HEK293 (cell line): ENCODE measurements around the gene ZNF576.

Source experiments
- CTCF ChIA-PET: fragments of 350-600 bp; formaldehyde crosslinking; extraction: SDS; loops from one replicate; lab custom pipeline; 2021; ENCODE audit warnings: antibody characterized with exemption; lab: Yijun Ruan, JAX
- POLR2A ChIA-PET: fragments of 300-600 bp; formaldehyde crosslinking; extraction: SDS; loops from one replicate; lab custom pipeline; 2020; ENCODE audit warnings: antibody characterized with exemption, inconsistent platforms; lab: Yijun Ruan, JAX
- H3K27ac ChIP-seq: fragments of 200-500 bp; sonication (Bioruptor generic); 2 replicates; pipeline ENCODE4 v1.5.1; 2014; ENCODE audit warnings: low read depth, low read length, control low read depth, inconsistent platforms; ENCODE audit errors: extremely low read depth
- H3K36me3 ChIP-seq, 2 experiments: fragments of 200-500 bp in 1 of 2; sonication (Bioruptor generic) in 1 of 2; 1 replicate in 1 of 2; 2 replicates in 1 of 2; pipeline ENCODE4 v1.5.1; 2014 to 2017; ENCODE audit warnings: inconsistent platforms in 2 of 2, low read length in 2 of 2; ENCODE audit not compliant: control insufficient read depth in 2 of 2, insufficient read depth in 1 of 2
- H3K4me1 ChIP-seq: fragments of 200-500 bp; sonication (Bioruptor generic); 2 replicates; pipeline ENCODE4 v1.5.1; 2014; ENCODE audit warnings: mild to moderate bottlenecking, low read length, inconsistent platforms; ENCODE audit not compliant: control insufficient read depth, insufficient read depth
- H3K4me3 ChIP-seq: 2 replicates; pipeline ENCODE4 v1.5.1; 2011; ENCODE audit warnings: low read depth, mild to moderate bottlenecking, control low read depth, low read length, moderate library complexity
- H3K9me3 ChIP-seq: fragments of 200-500 bp; sonication (Bioruptor generic); 2 replicates; pipeline ENCODE4 v1.5.1; 2014; ENCODE audit warnings: low read depth, low read length, inconsistent platforms; ENCODE audit not compliant: control insufficient read depth, insufficient read depth
- HOXC10 ChIP-seq: sonication (generic); formaldehyde crosslinking; IDR thresholded peaks from 2 replicates; pipeline ENCODE4 v1.8.1; 2023; ENCODE audit warnings: mild to moderate bottlenecking, missing genetic modification reagents
- MYNN ChIP-seq: fragments of 450-650 bp; formaldehyde crosslinking; IDR thresholded peaks from 2 replicates; pipeline ENCODE4 v1.5.1; 2016; ENCODE audit warnings: missing biosample characterization, missing genetic modification characterization, borderline replicate concordance
- MZF1 ChIP-seq: fragments of 450-650 bp; formaldehyde crosslinking; IDR thresholded peaks from 2 replicates; pipeline ENCODE4 v1.5.1; 2017; ENCODE audit warnings: missing biosample characterization, missing genetic modification characterization, borderline replicate concordance
- REPIN1 ChIP-seq: fragments of 450-650 bp; formaldehyde crosslinking; IDR thresholded peaks from 2 replicates; pipeline ENCODE4 v1.5.1; 2017; ENCODE audit warnings: missing biosample characterization, missing genetic modification characterization, low read depth
- ZBTB17 ChIP-seq: fragments of 450-650 bp; formaldehyde crosslinking; IDR thresholded peaks from 2 replicates; pipeline ENCODE4 v1.5.1; 2016; ENCODE audit warnings: missing biosample characterization, missing genetic modification characterization
- ZNF211 ChIP-seq: fragments of 450-650 bp; formaldehyde crosslinking; IDR thresholded peaks from 2 replicates; pipeline ENCODE4 v1.5.1; 2016; ENCODE audit warnings: low read depth, missing biosample characterization, missing genetic modification characterization
- ZNF302 ChIP-seq: fragments of 450-650 bp; formaldehyde crosslinking; IDR thresholded peaks from 2 replicates; pipeline ENCODE4 v1.5.1; 2016; ENCODE audit warnings: missing biosample characterization, missing genetic modification characterization, low read depth
- ZNF335 ChIP-seq: fragments of 450-650 bp; formaldehyde crosslinking; conservative IDR thresholded peaks from 2 replicates; pipeline ENCODE4 v1.5.1; 2016; ENCODE audit warnings: missing biosample characterization, missing genetic modification characterization
- ZNF350 ChIP-seq: fragments of 450-650 bp; formaldehyde crosslinking; IDR thresholded peaks from 2 replicates; pipeline ENCODE4 v1.5.0; 2017; ENCODE audit warnings: missing biosample characterization, mild to moderate bottlenecking, missing genetic modification characterization
- ZNF391 ChIP-seq: fragments of 450-650 bp; formaldehyde crosslinking; IDR thresholded peaks from 2 replicates; pipeline ENCODE4 v1.5.1; 2016; ENCODE audit warnings: low read depth, missing biosample characterization, missing genetic modification characterization, borderline replicate concordance
- TF ChIP-seq, protein P1 (sequence below): fragments of 450-650 bp; formaldehyde crosslinking; IDR thresholded peaks from 2 replicates; pipeline ENCODE4 v1.5.1; 2016; ENCODE audit warnings: missing biosample characterization, missing genetic modification characterization, borderline replicate concordance
- TF ChIP-seq, protein P2 (sequence below): fragments of 450-650 bp; formaldehyde crosslinking; IDR thresholded peaks from 2 replicates; pipeline ENCODE4 v1.5.1; 2017; ENCODE audit warnings: missing biosample characterization, missing genetic modification characterization
- TF ChIP-seq, protein P3 (sequence below): fragments of 450-650 bp; formaldehyde crosslinking; IDR thresholded peaks from 2 replicates; pipeline ENCODE4 v1.5.1; 2016; ENCODE audit warnings: missing biosample characterization, missing genetic modification characterization
- TF ChIP-seq, protein P4 (sequence below): fragments of 450-650 bp; formaldehyde crosslinking; IDR thresholded peaks from 2 replicates; pipeline ENCODE4 v1.5.1; 2016; ENCODE audit warnings: missing biosample characterization, missing genetic modification characterization

ZNF576 gene

DNA sequence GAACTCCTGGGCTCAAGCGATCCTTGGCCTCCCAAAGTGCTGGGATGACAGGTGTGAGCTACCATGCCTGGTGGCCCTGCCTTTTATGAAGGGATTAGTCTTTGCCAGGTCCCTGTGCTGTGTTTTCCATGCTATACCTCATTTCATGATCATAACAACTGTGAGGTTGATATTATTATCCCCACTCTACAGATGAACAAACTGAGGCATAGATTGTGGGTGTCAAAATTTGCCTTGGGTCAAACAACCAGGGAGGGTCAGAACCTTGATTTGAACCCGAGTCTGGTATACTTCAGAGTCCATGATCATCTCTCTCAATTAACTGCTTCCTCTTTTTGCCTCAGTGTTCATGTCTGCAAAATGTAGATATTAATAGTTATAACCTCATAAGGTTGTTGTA is 13.9 kb upstream of the ZNF576 start (continued):
- TF ChIP-seq, protein P1, sequence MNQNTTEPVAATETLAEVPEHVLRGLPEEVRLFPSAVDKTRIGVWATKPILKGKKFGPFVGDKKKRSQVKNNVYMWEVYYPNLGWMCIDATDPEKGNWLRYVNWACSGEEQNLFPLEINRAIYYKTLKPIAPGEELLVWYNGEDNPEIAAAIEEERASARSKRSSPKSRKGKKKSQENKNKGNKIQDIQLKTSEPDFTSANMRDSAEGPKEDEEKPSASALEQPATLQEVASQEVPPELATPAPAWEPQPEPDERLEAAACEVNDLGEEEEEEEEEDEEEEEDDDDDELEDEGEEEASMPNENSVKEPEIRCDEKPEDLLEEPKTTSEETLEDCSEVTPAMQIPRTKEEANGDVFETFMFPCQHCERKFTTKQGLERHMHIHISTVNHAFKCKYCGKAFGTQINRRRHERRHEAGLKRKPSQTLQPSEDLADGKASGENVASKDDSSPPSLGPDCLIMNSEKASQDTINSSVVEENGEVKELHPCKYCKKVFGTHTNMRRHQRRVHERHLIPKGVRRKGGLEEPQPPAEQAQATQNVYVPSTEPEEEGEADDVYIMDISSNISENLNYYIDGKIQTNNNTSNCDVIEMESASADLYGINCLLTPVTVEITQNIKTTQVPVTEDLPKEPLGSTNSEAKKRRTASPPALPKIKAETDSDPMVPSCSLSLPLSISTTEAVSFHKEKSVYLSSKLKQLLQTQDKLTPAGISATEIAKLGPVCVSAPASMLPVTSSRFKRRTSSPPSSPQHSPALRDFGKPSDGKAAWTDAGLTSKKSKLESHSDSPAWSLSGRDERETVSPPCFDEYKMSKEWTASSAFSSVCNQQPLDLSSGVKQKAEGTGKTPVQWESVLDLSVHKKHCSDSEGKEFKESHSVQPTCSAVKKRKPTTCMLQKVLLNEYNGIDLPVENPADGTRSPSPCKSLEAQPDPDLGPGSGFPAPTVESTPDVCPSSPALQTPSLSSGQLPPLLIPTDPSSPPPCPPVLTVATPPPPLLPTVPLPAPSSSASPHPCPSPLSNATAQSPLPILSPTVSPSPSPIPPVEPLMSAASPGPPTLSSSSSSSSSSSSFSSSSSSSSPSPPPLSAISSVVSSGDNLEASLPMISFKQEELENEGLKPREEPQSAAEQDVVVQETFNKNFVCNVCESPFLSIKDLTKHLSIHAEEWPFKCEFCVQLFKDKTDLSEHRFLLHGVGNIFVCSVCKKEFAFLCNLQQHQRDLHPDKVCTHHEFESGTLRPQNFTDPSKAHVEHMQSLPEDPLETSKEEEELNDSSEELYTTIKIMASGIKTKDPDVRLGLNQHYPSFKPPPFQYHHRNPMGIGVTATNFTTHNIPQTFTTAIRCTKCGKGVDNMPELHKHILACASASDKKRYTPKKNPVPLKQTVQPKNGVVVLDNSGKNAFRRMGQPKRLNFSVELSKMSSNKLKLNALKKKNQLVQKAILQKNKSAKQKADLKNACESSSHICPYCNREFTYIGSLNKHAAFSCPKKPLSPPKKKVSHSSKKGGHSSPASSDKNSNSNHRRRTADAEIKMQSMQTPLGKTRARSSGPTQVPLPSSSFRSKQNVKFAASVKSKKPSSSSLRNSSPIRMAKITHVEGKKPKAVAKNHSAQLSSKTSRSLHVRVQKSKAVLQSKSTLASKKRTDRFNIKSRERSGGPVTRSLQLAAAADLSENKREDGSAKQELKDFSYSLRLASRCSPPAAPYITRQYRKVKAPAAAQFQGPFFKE (tag by site-specific recombination) = no peak

DNA sequence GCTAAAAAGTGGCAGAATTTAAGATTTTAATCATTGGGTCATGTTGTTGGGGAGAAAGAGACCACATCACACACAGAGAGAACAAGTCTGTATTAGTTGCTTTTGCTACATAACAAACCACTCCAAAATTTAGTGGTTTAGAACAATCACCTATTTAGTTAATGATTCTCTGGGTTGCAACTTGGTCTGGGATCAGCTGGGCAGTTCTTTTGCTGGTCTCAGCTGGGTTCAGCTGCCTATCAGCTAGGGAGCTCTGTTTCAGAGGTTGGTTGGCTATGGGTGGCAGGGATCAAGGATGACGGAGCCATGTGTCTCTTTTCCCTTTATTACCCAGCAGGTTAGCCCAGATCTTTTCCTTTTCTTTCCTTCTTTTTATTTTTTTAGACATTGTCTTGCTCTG is 11.9 kb upstream of the ZNF576 start:
- Histone ChIP-seq H3K4me3 (no peak overlapping the region), H3K36me3 (peaks cover 9 to 26% of the 10 kb centered on the region in 2 experiments), H3K9me3 (no peaks in the 10 kb centered on the region), H3K27ac (no peak overlapping the region; the same call in 1 of the 2 replicates), H3K4me1 (no peaks in the 10 kb centered on the region)
- CTCF ChIA-PET = interaction anchor here (0.6 to 4.5 kb wide), 4 partner anchors 10 to 225 kb away, joined by 3 to 39 read pairs (median 4); partner anchors contain the start of gene IRGQ
- POLR2A ChIA-PET = interaction anchor here (3.2 kb wide), 1 partner anchor 12 kb away, joined by 14 read pairs; the partner anchor contains the start of genes IRGQ and ZNF576
- TF ChIP-seq ZNF350 = no peak
- TF ChIP-seq ZBTB17 = 0 out of 2 replicates have a peak, but pooled peaks have one; percentile 24
- no peak for TF ChIP-seq ZNF211 (tag by site-specific recombination)
- TF ChIP-seq REPIN1 (tag by site-specific recombination) = no peak
- no peak for TF ChIP-seq ZNF391 (tag by site-specific recombination)
- TF ChIP-seq, protein P2, sequence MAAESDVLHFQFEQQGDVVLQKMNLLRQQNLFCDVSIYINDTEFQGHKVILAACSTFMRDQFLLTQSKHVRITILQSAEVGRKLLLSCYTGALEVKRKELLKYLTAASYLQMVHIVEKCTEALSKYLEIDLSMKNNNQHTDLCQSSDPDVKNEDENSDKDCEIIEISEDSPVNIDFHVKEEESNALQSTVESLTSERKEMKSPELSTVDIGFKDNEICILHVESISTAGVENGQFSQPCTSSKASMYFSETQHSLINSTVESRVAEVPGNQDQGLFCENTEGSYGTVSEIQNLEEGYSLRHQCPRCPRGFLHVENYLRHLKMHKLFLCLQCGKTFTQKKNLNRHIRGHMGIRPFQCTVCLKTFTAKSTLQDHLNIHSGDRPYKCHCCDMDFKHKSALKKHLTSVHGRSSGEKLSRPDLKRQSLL = 0 out of 2 replicates have a peak, but pooled peaks have one; percentile 35
- TF ChIP-seq, all 188 proteins: peak for 2

DNA sequence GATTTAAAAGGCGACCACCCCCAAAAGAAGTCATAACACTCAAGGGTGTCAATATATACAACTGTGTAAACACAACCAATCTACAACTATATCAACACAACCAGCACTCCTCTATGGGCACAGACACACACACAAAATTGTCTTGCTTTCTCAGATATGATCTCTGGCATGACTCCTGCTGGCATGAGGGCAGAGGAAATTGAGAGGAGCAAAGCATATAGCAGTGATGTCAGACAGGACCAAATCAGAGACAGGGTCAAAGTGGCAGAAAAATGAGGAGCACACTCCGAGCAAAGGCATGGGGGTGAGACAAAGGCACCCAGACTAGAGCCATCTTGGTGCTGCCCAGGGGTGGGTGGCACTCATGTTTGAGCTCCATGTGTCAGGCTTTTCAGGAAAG is 10.0 kb upstream of the ZNF576 start:
- Histone ChIP-seq H3K36me3 (peaks cover 28 to 45% of the 10 kb centered on the region in 2 experiments), H3K4me1 (no peaks in the 10 kb centered on the region), H3K27ac (0 out of 2 replicates have a peak overlapping the region, but pooled peaks have one; percentile 16), H3K9me3 (no peaks in the 10 kb centered on the region), H3K4me3 (no peak overlapping the region)
- ChIA-PET CTCF (interaction anchor here (0.6 to 1.7 kb wide), 4 partner anchors 9 to 182 kb away, joined by 3 to 12 read pairs (median 5); partner anchors contain the start of gene IRGQ), POLR2A (interaction anchor here (1.6 kb wide), 1 partner anchor 10 kb away, joined by 6 read pairs; the partner anchor contains the start of genes IRGQ and ZNF576)
- TF ChIP-seq ZNF302 (tag by site-specific recombination) (no peak), HOXC10 (CRISPR knock-in tag) (no peak), MYNN (no peak), ZNF335 (tag by site-specific recombination) (no peak), MZF1 (tag by site-specific recombination) (no peak)
- TF ChIP-seq, protein P3, sequence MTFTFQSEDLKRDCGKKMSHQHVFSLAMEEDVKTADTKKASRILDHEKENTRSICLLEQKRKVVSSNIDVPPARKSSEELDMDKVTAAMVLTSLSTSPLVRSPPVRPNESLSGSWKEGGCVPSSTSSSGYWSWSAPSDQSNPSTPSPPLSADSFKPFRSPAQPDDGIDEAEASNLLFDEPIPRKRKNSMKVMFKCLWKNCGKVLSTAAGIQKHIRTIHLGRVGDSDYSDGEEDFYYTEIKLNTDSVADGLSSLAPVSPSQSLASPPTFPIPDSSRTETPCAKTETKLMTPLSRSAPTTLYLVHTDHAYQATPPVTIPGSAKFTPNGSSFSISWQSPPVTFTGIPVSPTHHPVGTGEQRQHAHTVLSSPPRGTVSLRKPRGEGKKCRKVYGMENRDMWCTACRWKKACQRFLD (tag by site-specific recombination) = no peak
- TF ChIP-seq, protein P4, sequence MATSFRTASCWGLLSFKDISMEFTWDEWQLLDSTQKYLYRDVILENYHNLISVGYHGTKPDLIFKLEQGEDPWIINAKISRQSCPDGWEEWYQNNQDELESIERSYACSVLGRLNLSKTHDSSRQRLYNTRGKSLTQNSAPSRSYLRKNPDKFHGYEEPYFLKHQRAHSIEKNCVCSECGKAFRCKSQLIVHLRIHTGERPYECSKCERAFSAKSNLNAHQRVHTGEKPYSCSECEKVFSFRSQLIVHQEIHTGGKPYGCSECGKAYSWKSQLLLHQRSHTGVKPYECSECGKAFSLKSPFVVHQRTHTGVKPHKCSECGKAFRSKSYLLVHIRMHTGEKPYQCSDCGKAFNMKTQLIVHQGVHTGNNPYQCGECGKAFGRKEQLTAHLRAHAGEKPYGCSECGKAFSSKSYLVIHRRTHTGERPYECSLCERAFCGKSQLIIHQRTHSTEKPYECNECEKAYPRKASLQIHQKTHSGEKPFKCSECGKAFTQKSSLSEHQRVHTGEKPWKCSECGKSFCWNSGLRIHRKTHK = no peak
